HCT116 (cell line): ENCODE measurements around the gene GPC5. TPM values are rescaled to one million over a fixed set of nuclear protein-coding genes. Genes with fewer than 3 reads are reported as not detected.

Experiments
- ATAC-seq: fragments of 200-7000 bp; cut with Tn5 transposase; 2 replicates; pipeline ENCODE4 v1.9.1; 2020; ENCODE audit warnings: mild to moderate bottlenecking, moderate library complexity
- BruUV-seq: library from RNA; stranded (reverse); fragments of 400-500 nt; replicated peaks from 2 replicates; lab custom pipeline; 2021; lab: Mats Ljungman, UMichigan
- CTCF ChIA-PET: fragments of 300-600 bp; sonication (Branson Sonifier 250); formaldehyde crosslinking; loops from one replicate; lab custom pipeline; 2021; ENCODE audit warnings: antibody characterized with exemption; lab: Charles Lee
- POLR2A ChIA-PET: fragments of 300-600, 350-600 bp; sonication (Branson Sonifier 250); formaldehyde crosslinking; loops from one replicate; lab custom pipeline; 2021; ENCODE audit warnings: antibody characterized with exemption; lab: Charles Lee
- RAD21 ChIA-PET, 2 experiments: fragments of 300-600 bp; sonication (Branson Sonifier 250); formaldehyde crosslinking; loops; one replicate each; lab custom pipeline; 2023; ENCODE audit warnings: low total read pairs in 2 of 2; ENCODE audit not compliant: uncharacterized antibody in 2 of 2, unreplicated experiment in 2 of 2, low non-redundant PET in 1 of 2; lab: Charles Lee
- DNase-seq: peaks from one replicate; pipeline ENCODE4 v3.0.0-alpha.2; 2010; ENCODE audit warnings: low read depth, low spot score
- H2AFZ ChIP-seq: fragments of 200-600 bp; shearing (Covaris generic), sonication (generic); 2 replicates; pipeline ENCODE4 v1.6.1; 2017; ENCODE audit warnings: low read depth, mixed run types, mixed read lengths, antibody characterized with exemption, low read length; ENCODE audit not compliant: poor library complexity, severe bottlenecking
- H3K27ac ChIP-seq: 2 replicates; pipeline ENCODE4 v1.5.1; 2012; ENCODE audit warnings: low read depth, low read length
- H3K27me3 ChIP-seq: fragments of 200-600 bp; sonication (generic); 2 replicates; pipeline ENCODE4 v1.6.1; 2016; ENCODE audit warnings: mixed run types, low read length, mixed read lengths; ENCODE audit not compliant: insufficient read depth
- H3K36me3 ChIP-seq, 2 experiments: fragments of 200-500 bp in 1 of 2; fragments of 200-600 bp in 1 of 2; sonication (Bioruptor generic) in 1 of 2; sonication (generic) in 1 of 2; 2 replicates each; pipeline versions ENCODE4 v1.5.1 to v1.6.1; 2014 to 2016; ENCODE audit warnings: low read length in 2 of 2, inconsistent platforms in 1 of 2, mixed read lengths in 1 of 2, mixed run types in 1 of 2; ENCODE audit not compliant: insufficient read depth in 2 of 2, control insufficient read depth in 1 of 2
- H3K4me1 ChIP-seq, 2 experiments: fragments of 200-600 bp in 1 of 2; sonication (generic) in 1 of 2; 2 replicates each; pipeline versions ENCODE4 v1.5.1 to v1.6.1; 2012 to 2017; ENCODE audit warnings: low read length in 2 of 2, inconsistent platforms in 1 of 2, mild to moderate bottlenecking in 1 of 2, mixed read lengths in 1 of 2, mixed run types in 1 of 2, moderate library complexity in 1 of 2; ENCODE audit not compliant: insufficient read depth in 2 of 2, control insufficient read depth in 1 of 2
- H3K4me2 ChIP-seq: fragments of 200-600 bp; sonication (generic); 2 replicates; pipeline ENCODE4 v1.6.1; 2017; ENCODE audit warnings: mixed run types, low read length, mixed read lengths
- H3K4me3 ChIP-seq, 2 experiments: fragments of 200-600 bp in 1 of 2; sonication (generic) in 1 of 2; replicated peaks in 1 of 2; 2 replicates each; pipeline ENCODE4 v1.5.1; 2011 to 2016; ENCODE audit warnings: low read length in 2 of 2, control low read depth in 1 of 2, low read depth in 1 of 2, mild to moderate bottlenecking in 1 of 2, mixed read lengths in 1 of 2, mixed run types in 1 of 2
- H3K79me2 ChIP-seq: fragments of 200-600 bp; sonication (generic); 2 replicates; pipeline ENCODE4 v1.6.1; 2017; ENCODE audit warnings: mild to moderate bottlenecking, mixed run types, low read length, moderate library complexity, mixed read lengths; ENCODE audit not compliant: insufficient read depth
- H3K9ac ChIP-seq: fragments of 200-600 bp; sonication (generic); 2 replicates; pipeline ENCODE4 v1.6.1; 2016; ENCODE audit warnings: low read length, mixed read lengths
- H3K9me2 ChIP-seq: fragments of 200-600 bp; sonication (generic), shearing (Covaris generic); 2 replicates; pipeline ENCODE4 v1.6.1; 2017; ENCODE audit warnings: mixed run types, mild to moderate bottlenecking, moderate library complexity; ENCODE audit not compliant: insufficient read depth
- H3K9me3 ChIP-seq, 2 experiments: fragments of 200-500 bp in 1 of 2; fragments of 200-600 bp in 1 of 2; sonication (Bioruptor generic) in 1 of 2; sonication (generic) in 1 of 2; 2 replicates each; pipeline ENCODE4 v1.6.1; 2014 to 2017; ENCODE audit warnings: low read length in 2 of 2, mixed read lengths in 2 of 2, inconsistent platforms in 1 of 2, low read depth in 1 of 2, mild to moderate bottlenecking in 1 of 2, mixed run types in 1 of 2, moderate library complexity in 1 of 2; ENCODE audit not compliant: control insufficient read depth in 1 of 2, insufficient read depth in 1 of 2
- H4K20me1 ChIP-seq: fragments of 200-600 bp; sonication (generic), shearing (Covaris generic); 2 replicates; pipeline ENCODE4 v1.6.1; 2017; ENCODE audit warnings: mixed run types, mild to moderate bottlenecking, moderate library complexity; ENCODE audit not compliant: insufficient read depth
- CEBPB ChIP-seq: IDR thresholded peaks from 2 replicates; pipeline ENCODE4 v1.6.1; 2012; ENCODE audit warnings: low read depth
- EGR1 ChIP-seq: IDR thresholded peaks from 2 replicates; pipeline ENCODE4 v1.6.1; 2012; ENCODE audit warnings: low read depth
- EZH2 ChIP-seq: fragments of 200-600 bp; sonication (generic); IDR thresholded peaks from 2 replicates; pipeline ENCODE4 v1.6.1; 2017; ENCODE audit warnings: antibody characterized with exemption, mixed run types
- EZH2phosphoT487 ChIP-seq: fragments of 200-600 bp; IDR thresholded peaks from 2 replicates; pipeline ENCODE4 v1.6.1; 2018; ENCODE audit warnings: antibody characterized with exemption, borderline replicate concordance
- JUND ChIP-seq: IDR thresholded peaks from 2 replicates; pipeline ENCODE4 v1.6.1; 2012
- POLR2A ChIP-seq: IDR thresholded peaks from 2 replicates; pipeline ENCODE4 v1.7.0; 2011; ENCODE audit warnings: borderline replicate concordance; ENCODE audit not compliant: insufficient read depth, insufficient read length; ENCODE audit errors: extremely low read depth
- POLR2AphosphoS5 ChIP-seq: IDR thresholded peaks from 2 replicates; pipeline ENCODE4 v1.6.1; 2011; ENCODE audit warnings: mild to moderate bottlenecking, low read depth, low read length, moderate library complexity
- RAD21 ChIP-seq: IDR thresholded peaks from 2 replicates; pipeline ENCODE4 v1.6.1; 2012; ENCODE audit warnings: low read depth, mild to moderate bottlenecking
- SP1 ChIP-seq: IDR thresholded peaks from 2 replicates; pipeline ENCODE4 v1.6.1; 2012; ENCODE audit warnings: low read depth
- SRF ChIP-seq: IDR thresholded peaks from 2 replicates; pipeline ENCODE4 v1.6.1; 2012; ENCODE audit warnings: low read depth
- YY1 ChIP-seq: IDR thresholded peaks from 2 replicates; pipeline ENCODE4 v1.6.1; 2011; ENCODE audit warnings: low read length, low read depth, moderate library complexity, mild to moderate bottlenecking; ENCODE audit not compliant: insufficient replicate concordance; ENCODE audit errors: extremely low read depth
- ZFX ChIP-seq: fragments of 450-650 bp; IDR thresholded peaks from 2 replicates; pipeline ENCODE4 v1.6.1; 2017
- intact Hi-C: fragments of 100-400 bp; cut with micrococcal nuclease; formaldehyde crosslinking; loops from 2 replicates; pipeline ENCODE4 v1.10.0; 2022
- total RNA-seq: library from RNA; stranded (reverse); gene quantifications from one replicate; pipeline ENCODE4 v1.2.1, GENCODE V29; 2021; ENCODE audit not compliant: unreplicated experiment
- TF ChIP-seq, protein P1 (sequence below), 3 experiments: fragments of 200-600 bp in 1 of 3; sonication (generic) in 1 of 3; IDR thresholded peaks in 2 of 3; conservative IDR thresholded peaks in 1 of 3; 2 replicates each; pipeline ENCODE4 v1.5.1; 2012 to 2017; ENCODE audit warnings: low read depth in 2 of 3, low read length in 2 of 3, antibody characterized with exemption in 1 of 3, borderline replicate concordance in 1 of 3, control low read depth in 1 of 3, mild to moderate bottlenecking in 1 of 3, mixed read lengths in 1 of 3, mixed run types in 1 of 3, moderate library complexity in 1 of 3; ENCODE audit not compliant: insufficient read depth in 1 of 3
- TF ChIP-seq, protein P2 (sequence below): IDR thresholded peaks from 2 replicates; pipeline ENCODE4 v1.6.1; 2012; ENCODE audit warnings: low read depth

GPC5 gene
- total RNA-seq, 1 experiment from 2014 or later = not detected

DNA sequence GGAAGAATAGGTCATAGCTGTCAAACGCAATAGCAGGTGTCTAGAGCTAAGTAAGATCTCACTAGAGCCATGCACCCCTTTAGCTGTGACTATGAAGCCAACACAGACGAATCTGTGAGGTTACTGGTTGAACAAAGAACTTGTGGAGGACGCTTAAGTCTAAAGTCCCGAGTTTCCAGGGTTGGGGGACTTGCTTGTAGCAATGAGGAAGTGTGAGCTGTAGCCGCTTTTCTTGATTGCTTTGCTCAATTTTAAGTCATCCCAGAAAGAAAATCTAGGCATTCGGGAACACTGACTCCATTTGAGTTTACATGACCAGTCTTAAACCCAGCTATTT is 1.6 kb downstream of the GPC5 start:
- TF ChIP-seq SRF (no peak), EGR1 (no peak), POLR2AphosphoS5 (no peak), SP1 (no peak), ZFX (no peak), RAD21 (no peak), JUND (no peak), EZH2phosphoT487 (no peak), YY1 (no peak), POLR2A (no peak), EZH2 (no peak), CEBPB (no peak)
- TF ChIP-seq, protein P1, sequence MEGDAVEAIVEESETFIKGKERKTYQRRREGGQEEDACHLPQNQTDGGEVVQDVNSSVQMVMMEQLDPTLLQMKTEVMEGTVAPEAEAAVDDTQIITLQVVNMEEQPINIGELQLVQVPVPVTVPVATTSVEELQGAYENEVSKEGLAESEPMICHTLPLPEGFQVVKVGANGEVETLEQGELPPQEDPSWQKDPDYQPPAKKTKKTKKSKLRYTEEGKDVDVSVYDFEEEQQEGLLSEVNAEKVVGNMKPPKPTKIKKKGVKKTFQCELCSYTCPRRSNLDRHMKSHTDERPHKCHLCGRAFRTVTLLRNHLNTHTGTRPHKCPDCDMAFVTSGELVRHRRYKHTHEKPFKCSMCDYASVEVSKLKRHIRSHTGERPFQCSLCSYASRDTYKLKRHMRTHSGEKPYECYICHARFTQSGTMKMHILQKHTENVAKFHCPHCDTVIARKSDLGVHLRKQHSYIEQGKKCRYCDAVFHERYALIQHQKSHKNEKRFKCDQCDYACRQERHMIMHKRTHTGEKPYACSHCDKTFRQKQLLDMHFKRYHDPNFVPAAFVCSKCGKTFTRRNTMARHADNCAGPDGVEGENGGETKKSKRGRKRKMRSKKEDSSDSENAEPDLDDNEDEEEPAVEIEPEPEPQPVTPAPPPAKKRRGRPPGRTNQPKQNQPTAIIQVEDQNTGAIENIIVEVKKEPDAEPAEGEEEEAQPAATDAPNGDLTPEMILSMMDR (IDR thresholded peaks at IDR 0.05 in 2 of 3, conservative IDR thresholded peaks at IDR 0.05 in 1 of 3; ENCODE audit: borderline replicate concordance in 1 of 3, insufficient read depth in 1 of 3, low read depth in 2 of 3, low read length in 2 of 3) = no peak
- TF ChIP-seq, protein P2, sequence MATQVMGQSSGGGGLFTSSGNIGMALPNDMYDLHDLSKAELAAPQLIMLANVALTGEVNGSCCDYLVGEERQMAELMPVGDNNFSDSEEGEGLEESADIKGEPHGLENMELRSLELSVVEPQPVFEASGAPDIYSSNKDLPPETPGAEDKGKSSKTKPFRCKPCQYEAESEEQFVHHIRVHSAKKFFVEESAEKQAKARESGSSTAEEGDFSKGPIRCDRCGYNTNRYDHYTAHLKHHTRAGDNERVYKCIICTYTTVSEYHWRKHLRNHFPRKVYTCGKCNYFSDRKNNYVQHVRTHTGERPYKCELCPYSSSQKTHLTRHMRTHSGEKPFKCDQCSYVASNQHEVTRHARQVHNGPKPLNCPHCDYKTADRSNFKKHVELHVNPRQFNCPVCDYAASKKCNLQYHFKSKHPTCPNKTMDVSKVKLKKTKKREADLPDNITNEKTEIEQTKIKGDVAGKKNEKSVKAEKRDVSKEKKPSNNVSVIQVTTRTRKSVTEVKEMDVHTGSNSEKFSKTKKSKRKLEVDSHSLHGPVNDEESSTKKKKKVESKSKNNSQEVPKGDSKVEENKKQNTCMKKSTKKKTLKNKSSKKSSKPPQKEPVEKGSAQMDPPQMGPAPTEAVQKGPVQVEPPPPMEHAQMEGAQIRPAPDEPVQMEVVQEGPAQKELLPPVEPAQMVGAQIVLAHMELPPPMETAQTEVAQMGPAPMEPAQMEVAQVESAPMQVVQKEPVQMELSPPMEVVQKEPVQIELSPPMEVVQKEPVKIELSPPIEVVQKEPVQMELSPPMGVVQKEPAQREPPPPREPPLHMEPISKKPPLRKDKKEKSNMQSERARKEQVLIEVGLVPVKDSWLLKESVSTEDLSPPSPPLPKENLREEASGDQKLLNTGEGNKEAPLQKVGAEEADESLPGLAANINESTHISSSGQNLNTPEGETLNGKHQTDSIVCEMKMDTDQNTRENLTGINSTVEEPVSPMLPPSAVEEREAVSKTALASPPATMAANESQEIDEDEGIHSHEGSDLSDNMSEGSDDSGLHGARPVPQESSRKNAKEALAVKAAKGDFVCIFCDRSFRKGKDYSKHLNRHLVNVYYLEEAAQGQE = no peak
- TF ChIP-seq, all 23 proteins: peak for 0
- Histone ChIP-seq H3K4me2 (no peak overlapping the region), H2AFZ (no peak overlapping the region), H3K9me2 (no peaks in the 10 kb centered on the region), H3K79me2 (no peaks in the 10 kb centered on the region), H3K9me3 (no peaks in the 10 kb centered on the region), H3K27me3 (peaks cover 39% of the 10 kb centered on the region), H3K9ac (no peak overlapping the region), H3K27ac (no peak overlapping the region), H3K4me3 (no peak overlapping the region), H3K4me1 (peaks cover 0 to 5% of the 10 kb centered on the region in 2 experiments; a peak in 1 of 4 replicates), H3K36me3 (no peaks in the 10 kb centered on the region), H4K20me1 (no peaks in the 10 kb centered on the region)
- ChIA-PET RAD21 (no interaction called here), CTCF (no interaction called here), POLR2A (no interaction called here)
- ATAC-seq (no peak), DNase-seq (no peak)
- no TSS peak for BruUV-seq
- intact Hi-C loops = no loop called here
